Renal cortical epithelial cell (primary cell): ENCODE results near the gene REPS1. TPM values are rescaled to one million over a fixed set of nuclear protein-coding genes. Genes with fewer than 3 reads are reported as not detected.
A peak's percentile ranks its signal among the peaks of the same experiment; 100 is the strongest.
"Not testable (repeated sequence)": the region's sequence is repeated elsewhere in the genome, so short reads cannot be mapped to it uniquely, and the experiment has no call there.

Source experiments
- DNase-seq: peaks from one replicate; pipeline ENCODE4 v3.0.0-alpha.2; 2011; ENCODE audit warnings: low read depth
- total RNA-seq: library from RNA; depleted of rRNA; stranded (reverse); fragments of >200 nt; gene quantifications from 2 replicates; pipeline ENCODE4 v1.2.3, GENCODE V29; 2014

REPS1 gene
- total RNA-seq, 1 donor from 2014 or later, result 29.3 TPM

DNA sequence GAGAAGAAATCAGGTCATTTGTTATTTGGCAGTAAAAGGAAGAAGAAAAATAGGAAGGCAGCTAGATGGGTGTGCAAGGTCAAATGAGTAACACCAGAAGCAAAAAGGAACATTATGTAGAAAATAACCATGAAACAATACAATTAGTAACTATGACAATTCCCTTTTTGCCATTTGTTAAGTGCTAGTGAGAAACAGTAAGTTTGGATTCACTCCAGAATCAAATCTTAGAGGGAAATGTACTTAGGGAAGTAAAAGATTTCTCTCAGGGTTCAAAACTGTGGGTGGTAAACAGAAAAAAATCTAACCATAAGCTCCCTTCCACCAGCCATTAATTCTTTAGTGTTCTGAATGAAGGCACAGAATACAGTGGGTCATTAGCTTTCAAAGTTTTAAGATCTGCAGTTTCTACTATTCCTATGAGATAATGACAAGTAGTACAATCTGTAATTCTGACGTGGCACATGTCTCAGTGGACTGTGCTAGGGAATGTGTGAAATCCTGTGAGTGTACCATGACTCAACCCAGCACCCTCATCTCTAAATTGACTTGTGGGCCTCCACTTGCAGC is 17.1 kb downstream of the REPS1 start:
- DNase-seq, result peak; percentile 94

DNA sequence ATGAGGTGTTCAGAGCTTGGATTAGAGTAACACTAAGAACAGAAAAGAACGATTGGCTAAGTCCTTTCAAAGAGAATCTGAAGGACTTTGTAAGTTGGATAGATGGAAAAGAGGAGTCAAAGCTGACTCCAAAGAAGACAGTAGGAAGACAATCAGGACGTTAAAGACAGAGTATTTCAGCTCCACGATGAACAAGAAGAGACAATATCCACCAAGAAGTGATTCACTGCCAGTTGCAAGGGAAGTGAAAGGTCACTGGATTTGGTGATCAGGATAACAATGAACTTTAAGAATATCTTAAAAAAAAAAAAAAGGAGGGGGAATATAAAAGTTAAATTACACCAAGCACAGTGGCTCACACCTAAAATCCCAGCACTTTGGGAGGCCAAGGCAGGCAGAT is 17.9 kb downstream of the REPS1 start:
- DNase-seq, result no peak

DNA sequence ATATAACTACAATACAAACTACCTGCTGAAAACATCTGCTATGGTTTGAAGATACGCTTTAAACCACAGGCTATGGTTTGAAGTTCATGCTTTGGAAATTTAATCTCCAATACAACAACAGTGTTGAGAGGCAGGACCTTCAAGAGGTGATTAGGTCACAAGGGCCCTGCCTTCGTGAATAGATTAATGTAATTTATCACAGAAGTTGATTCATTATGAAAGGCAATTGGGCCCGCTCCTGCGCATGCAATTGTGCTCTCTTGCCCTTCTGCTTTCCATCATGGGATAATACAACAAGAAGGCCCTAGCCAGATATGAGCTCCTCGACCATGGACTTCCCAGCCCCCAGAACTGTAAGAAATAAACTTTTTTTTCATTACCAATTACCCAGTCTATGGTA is 21.2 kb downstream of the REPS1 start:
- DNase-seq, result no peak

DNA sequence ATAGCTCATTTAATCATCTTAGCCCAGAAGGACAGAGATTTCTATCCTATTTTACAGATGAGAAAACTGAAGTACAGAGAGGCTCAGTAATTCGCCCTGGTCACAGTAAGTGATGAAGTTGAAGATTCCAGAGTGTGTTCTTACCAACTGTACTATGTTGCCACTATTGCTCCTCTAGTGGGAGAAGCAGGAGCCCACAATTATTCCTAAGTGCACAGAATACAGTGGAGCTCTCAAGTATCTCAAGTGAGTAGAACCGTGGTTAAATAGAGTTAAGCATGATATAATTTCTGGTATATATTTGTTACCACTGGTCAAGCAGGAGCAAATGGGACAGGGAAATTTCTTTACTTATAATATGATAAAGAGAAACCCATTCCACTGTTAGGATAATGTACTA is 22.1 kb downstream of the REPS1 start:
- no peak for DNase-seq

DNA sequence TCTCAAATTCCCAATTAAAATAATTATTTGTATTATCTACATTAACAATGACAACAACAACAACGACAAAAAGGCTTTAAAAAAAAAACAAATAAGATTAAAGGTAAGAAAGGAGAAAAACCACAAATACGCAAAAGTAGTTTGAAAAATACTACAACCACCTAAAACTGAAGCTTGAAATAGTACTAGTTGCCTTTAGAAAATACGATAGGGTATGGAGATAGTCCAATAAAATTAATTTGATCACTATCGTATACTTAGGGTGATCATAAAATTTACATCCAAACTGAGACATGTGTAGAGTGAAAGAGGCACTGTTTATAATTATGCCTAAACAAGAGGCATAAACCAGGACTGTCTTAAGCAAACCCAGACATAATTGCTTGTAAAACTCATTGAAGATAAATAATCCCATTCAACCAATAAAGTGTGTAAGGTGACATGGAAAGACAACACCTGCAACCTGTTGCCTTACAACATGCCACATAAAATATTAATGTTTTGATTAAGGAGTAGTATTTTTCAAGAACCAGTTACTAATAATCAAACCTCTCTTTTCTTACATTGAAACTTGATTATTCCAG is 22.7 kb downstream of the REPS1 start:
- no peak for DNase-seq

DNA sequence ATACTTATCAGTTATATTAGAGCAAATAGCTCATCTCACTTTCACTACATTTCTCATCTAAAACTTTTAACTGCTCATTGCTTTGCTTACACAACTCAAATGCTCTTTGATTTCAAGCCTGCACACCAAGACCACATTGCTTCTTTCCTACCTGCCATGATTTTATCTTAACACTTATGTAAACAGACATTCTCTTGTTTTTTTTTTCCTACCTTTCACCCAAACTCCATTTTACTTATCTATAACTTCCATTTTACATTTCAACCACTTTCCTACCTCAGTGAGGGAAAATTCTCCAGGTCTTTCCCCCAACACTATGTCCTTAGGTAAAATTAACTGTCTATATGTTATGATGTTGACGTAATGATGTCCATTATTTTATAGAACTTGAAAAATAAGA is 24.0 kb downstream of the REPS1 start:
- DNase-seq, result no peak

DNA sequence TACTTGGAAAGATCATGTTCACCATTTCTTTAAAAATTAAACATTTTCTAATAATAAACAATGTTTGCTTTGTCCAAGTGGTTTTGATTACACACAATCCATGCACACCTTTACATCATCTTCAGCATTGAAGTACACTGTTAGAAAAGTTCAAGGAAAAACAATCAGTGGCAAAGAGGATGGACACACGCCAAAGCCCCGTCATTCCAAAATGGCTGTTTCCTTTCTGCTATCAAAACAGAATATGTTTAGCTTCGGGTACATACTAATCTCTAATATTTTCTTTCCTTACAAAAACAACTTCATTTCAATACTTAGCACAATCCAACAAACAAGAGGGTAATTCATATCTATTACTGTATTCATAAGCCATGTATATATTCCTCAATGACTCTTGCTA is 24.5 kb downstream of the REPS1 start:
- DNase-seq, result no peak

DNA sequence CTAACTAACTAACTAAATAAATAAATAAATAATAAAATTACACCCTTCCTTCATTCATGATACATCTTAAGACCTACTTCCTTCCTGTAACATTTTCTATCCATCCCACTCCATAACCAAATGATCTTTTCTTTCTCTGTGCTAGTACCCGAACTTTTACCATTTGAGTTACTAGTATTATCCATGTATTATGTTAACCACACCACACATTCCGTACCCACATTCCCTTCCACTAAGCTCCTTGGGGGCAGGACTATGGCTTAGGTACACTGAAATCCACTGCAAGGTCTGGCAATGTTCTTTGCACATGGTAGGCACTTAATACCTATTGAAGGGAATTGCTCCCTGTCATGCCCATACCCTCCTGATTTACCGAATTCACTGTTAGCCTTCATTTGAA is 24.9 kb downstream of the REPS1 start:
- DNase-seq, result no peak

DNA sequence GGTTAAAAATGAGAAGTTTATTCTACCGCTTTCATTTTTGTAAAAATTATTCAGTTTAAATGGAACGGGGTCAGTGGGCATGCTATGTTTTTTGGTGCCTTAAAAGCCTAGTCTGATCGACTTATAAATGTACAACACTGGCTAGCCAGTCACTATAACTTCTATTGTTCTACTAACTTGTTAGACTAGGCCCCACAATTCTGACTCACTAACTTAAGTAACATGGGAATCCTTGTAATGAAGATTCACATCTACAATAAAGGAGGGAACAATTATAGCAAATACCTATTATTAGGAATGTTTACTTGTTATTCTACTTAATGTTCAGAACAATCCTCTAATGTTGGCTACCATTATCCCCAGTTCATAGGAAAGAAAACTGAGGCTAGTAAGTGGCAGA is 28.5 kb downstream of the REPS1 start:
- DNase-seq, result peak; percentile 32

DNA sequence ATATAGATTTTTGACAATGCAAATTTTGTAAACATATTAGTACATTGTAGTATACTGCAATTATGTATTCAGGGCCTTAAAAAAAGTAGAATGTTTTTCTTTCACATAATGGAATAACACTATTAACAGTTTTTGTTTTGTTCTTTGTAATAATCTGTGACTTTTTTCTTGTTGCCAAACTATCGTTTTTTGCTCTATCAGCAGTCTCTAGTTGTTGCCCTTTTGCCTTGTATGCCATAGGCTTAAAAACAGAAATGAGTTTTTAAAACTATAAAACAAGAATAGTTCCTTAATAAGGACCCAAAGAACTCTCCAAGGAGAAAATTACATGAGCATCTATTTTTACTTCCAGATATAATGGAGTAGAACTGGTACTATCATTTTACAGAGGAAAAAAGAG is 29.5 kb downstream of the REPS1 start:
- DNase-seq, result no peak

DNA sequence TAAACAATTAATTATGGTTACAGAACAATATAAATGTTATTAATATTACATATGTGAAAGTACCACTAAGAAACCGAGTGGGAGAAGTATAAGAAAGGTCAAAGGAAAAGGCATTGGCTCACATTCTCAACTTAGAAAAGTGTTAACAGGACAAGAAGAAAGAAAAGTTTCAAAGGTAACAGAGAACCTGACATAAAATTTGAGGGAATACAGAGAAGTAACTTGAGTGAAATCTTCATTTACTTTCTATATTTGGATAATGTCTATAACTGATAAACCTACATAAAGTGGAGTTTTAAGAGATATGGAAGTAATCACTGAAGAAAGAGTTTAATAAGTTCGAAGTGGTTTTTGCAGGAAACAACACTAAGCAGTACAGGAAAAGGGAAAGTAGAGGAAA is 30.1 kb downstream of the REPS1 start:
- no peak for DNase-seq

DNA sequence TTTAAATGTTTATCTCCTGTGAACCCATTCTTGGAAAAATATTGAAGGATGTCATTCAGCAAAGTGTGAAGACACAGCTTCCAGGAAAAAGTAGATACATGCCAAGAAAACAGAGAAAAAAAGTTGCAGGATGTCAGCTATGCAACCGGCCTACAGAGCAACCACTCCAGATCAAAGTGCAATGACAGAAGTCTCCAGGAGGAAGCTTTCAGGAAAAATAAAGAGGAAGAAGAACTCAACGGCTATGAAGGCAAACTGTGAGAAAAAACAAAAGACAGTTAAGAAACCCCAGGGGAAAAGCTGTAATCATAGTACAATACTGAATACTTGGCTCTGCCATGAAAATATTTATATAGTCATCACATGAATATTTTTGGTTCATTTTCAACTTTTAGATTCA is 30.6 kb downstream of the REPS1 start:
- DNase-seq, result peak; percentile 49

DNA sequence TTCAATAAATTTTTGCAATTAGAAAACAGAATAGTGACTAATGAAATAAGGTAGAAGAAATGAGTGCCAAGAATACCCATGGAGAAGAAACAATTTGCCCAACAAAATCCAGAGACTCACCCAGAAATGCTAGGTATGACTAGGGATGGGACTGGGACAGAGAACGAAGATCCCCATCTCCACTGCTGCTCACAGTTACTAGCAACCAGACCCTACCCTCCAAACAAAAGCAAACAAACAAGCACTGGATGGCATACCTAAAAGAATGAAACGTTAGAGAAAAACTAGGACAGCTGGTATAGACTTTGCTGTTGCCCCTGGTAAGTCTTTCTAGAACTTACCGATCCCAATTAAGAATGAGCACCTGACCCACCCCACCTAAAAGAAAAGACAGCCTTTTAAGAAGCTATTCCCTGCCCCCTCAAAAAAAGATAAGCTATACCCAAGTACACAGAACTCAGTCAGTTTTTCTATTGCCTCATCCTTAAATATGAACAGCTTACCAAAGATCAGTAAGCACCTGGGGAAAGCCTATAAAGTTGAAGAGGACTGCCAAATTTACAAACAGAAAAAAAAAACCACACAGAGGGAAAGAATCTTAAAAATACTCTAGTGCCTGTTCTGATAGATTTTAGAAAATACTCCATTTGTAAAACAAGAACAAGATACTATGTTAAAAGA is 31.7 kb downstream of the REPS1 start:
- DNase-seq, result no peak

DNA sequence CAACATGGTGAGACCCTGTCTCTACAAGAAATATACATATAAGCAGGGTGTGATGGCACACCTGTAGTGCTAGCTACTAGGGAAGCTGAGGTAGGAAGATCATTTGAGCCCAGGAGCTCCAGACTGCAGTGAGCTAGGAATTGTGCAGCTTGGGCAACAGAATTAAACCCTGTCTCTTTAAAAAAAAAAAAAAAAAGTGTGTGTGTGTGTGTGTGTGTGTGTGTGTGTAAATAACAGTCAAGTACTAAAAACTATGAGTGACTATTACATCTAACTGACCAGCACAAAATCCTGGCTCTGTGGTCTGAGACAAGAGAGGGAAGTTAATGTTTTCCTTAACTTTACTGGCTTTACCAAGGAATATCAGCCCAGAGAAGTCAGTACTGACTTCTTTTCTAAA is 32.8 kb downstream of the REPS1 start:
- DNase-seq, result peak; percentile 71

DNA sequence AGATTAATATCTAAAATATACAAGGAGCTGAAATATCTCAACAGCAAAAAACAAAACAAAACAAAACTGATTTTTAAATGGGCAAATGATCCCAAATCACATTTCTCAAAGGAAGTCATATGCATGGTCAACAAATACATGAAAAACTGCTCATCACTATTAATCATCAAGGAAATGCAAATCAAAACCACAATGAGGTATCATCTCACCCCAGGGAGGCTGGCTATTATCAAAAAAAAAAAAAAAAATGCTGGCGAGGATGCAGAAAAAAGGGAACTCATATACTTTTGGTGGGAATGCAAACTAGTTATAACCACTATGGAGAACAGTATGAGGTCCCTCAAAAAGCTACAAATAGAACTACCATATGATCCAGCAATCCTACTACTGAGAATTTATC is 34.6 kb downstream of the REPS1 start:
- DNase-seq, result peak; percentile 22

DNA sequence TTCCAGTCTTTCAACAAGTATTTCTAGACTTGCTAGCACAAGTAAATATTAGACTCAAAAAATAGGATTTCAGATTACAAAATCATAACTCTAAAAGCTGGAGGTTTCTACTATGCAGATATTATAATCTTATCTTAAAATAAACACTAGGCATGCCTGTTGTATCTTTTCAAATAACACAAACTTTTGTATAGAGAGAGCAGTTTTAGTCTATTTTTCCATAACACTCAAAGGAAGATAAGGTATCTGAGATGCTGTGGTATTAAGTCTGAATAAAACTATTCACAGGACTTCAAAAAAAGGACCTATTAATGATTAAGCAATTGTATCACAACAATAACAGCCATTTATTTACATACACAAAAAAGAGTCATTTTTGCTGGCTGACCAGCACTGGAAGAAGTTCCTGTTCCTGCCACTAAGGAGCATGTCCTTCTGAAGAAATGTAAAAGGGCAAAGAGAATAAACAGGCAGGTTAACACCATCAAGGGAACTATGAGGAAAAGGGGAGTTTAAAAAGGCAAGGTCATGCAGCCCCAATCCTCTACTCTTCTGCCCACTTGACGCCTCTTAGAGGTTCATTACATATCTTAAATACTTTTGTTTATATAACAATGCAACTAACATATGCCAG is 39.4 kb downstream of the REPS1 start:
- DNase-seq, result peak; percentile 44

DNA sequence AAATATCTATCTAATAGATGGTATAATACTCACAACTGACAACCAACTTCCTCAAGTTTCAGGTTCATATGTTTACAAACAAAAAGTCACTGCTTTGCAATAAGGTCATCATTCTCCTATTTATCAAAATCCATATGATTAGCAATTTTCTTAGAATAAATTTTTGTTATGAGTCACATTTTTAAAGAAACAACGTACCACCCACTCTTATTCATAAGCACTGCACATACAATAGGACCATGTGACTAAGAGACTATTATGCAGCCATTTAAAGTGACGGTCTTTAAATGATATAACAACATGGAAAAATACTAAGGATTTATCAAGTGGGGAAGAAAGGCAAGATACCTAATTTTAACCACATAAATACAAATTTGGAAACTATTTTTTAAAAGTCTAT is 40.0 kb downstream of the REPS1 start:
- no peak for DNase-seq

DNA sequence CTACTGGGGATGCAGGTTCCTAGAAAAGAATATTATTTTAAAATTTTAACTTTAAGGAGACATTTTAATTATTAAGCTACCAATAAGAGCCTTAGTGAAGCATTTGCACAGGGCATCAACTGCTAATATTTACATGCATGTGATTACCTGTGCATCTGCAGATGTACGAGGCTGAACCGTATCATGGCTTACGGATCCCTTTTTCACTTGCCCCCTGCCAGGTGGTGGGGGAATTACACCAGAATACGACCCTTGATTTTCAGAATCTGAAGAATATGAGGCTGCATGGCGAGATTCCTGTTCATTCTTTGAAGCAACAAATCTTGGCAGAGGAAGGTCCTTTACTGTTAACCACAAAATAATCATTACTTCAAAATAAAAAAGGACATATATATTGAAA is 42.7 kb downstream of the REPS1 start:
- no peak for DNase-seq

DNA sequence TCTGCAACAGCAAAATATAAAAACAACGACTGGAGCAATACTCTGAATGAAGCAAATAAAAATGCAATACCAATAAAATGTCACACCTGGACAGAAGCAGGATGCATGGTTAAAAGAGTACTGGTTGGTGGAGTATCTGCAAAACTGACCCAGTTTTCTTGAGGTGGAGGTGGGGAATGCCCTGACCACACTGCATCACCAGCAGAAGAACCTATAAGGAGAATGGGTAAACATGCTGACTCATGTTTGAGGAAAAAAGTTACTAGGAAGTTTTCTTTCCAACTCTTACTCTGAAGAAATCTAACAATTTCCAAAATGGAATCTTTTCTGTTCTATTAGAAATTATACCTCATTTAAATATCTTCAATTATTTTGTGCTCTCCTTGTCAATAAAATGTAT is 43.6 kb downstream of the REPS1 start:
- DNase-seq, result peak; percentile 89

DNA sequence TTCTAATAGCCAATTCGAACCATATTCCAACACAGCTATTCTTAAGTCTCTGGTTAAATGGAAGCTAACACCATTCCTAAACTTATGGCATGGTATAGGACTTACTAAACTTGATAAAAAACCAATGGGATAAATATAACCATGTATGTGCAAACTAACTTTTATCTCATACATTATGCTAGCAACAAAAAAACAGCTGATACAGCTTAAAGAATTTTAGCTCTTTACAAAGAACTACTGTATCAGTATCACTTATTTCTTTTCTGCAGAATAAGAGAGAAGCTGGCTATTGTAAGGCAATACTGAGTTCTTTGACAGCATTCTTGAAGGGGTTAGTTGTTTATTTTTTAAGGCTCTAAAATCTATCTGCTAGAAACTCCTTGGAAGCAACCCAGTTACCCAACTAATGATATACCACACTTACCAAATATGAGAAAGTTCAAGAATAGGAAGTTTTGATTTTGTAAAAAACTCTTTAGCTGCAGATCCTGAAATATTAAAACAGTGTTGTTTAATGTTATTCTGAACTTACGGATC is 44.9 kb downstream of the REPS1 start:
- DNase-seq, result no peak

DNA sequence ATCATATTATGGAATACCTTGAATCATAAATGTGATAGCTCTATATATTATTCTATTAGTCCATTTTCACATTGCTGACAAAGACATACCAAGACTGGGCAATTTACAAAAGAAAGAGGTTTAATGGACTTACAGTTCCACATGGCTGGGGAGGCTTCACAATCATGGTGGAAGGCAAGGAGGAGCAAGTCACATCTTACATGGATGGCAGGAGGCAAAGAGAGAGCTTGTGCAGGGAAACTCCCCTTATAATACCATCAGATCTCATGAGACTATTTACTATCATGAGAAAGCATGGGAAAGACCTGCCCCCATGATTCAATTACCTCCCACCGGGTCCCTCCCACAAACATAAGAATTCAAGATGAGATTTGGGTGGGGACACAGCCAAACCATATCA is 51.2 kb downstream of the REPS1 start:
- DNase-seq, result not testable (repeated sequence)

DNA sequence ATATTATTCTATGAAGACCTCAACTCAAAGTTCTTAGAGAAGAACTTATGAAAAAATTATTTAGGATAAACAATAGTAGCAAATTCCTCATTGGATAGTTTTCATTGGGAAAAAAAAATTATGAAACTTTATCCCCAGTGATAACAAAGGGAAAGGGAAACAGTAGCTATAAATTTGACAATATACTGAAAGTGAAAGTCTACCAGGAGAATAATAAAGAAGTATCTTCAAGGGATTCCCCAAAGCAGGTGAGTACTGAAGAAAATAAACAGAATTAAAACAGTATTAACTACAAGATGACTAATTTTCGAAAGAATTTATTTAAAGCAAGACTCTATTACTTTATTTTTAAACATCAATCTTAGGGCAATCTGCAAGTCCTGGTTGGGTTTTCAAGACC is 56.4 kb downstream of the REPS1 start:
- DNase-seq, result no peak

DNA sequence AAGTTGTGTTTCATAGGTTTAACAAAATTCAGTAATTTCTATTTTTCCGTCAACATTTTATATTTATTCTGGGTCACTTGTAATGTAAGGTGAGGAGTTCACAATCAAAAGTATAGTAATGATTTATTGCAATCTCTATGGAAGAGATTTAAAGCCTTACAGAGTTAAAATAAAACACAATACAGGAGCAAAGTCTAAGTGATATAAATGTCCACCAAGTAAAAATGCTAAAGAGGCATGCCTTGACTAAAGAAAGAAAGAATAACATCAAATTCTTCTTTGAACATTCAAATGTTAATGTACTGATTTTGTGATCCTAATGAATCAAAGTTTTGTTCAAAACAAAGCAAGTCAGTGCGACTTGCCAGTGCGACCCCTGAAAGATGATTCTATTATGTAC is 61.5 kb downstream of the REPS1 start:
- no peak for DNase-seq
